GM12864 (cell line): ENCODE measurements around the gene ADGRL2.

Source experiments
- DNase-seq: peaks from one replicate; pipeline ENCODE4 v3.0.0-alpha.2; 2011; ENCODE audit warnings: low read depth
- H3K4me3 ChIP-seq: 2 replicates; pipeline ENCODE4 v1.5.1; 2011; ENCODE audit warnings: mild to moderate bottlenecking, low read depth, low read length, control low read depth
- CTCF ChIP-seq: IDR thresholded peaks from 2 replicates; pipeline ENCODE4 v1.5.1; 2011; ENCODE audit warnings: low read depth, mild to moderate bottlenecking, moderate library complexity, low read length, control low read depth, inconsistent platforms; ENCODE audit errors: missing control alignments

Gene ADGRL2

DNA sequence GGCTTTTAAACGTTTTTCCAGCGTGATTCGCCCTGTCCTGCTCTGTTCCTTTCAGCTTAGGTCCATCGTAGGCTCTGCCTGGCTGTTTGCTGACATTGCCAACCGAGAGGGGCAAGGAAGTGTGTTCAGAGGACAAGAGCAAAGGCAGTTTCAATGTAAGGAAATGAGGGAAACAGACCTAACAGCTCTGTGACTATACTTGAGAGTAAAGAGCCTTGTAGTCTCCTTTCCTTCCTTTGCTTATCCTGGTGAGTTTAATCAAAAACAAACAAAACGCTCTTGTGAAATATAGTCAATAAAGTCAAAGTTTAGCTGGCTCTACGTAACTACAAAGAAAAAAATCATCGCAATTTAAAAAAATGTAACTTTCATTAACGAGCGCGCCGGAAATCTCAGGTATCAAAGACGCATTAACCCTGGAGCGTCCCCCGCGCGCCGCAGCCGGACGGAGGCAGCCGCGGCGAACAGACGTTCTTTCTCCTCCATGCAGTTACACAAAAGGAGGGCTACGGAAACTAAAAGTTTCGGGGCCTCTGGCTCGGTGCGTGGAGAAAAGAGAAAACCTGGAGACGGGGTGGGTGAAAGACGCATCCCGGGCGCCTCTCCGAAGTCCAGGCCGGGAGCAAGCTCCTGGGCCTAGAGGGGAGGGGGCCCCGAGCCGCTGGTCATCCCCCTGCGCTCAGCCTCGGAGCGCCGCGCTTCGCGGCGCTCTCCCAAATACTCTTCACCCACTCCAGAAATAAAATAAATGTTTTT lies 617 bp upstream of the ADGRL2 start:
- H3K4me3 ChIP-seq, result no peak overlapping the region
- TF ChIP-seq CTCF, result no peak
- DNase-seq, result no peak

DNA sequence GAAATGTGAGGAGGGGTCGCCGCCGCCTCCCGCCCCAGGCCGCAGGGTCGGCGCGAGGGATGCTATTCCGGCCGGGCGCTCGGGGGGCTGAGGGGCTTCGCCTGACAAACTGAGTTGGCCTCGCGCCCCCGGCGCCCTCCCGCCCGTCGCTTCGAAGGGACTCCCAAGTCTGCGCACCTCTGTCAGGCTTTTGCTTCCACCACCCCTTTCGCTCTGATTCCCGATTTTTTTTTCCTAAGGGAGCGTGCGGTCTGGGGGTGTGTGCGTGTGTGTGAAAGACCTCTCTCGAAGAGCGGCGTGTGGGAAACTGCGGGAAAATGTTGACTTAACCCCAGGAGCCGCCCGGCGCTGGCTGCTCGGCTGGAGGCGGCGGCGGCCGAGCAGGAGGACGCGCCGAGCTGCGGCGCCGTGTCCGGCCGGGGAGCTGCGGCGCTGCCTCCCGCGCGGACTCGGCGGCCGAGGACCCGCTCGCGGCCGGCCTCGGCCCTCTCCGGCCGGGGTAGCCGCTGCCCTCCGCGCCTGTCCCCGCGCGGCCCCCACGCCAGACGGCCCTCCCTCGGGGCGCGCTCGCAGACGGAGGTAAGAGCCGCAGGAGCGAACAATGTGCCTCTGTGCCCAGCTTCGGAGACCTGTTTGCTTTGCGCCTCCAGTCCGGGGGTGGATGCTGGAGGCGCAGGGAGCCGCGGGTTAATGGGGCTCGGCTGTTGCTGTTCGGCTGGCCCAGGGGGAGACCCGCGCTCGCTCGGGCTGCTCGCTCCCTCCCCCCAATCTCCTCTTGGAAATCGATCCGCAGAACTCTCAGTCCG lies 1.1 kb downstream of the ADGRL2 start:
- no peak for DNase-seq
- TF ChIP-seq CTCF, result no peak
- peak overlapping the region; percentile 4; the same call in 1 of the 2 replicates for H3K4me3 ChIP-seq

- H3K4me3 ChIP-seq, result no peak overlapping the region
- no peak for TF ChIP-seq CTCF
- no peak for DNase-seq
Observed at GRCh38 chr1:81802457-81802706, 1.6 kb downstream of the ADGRL2 start.

DNA sequence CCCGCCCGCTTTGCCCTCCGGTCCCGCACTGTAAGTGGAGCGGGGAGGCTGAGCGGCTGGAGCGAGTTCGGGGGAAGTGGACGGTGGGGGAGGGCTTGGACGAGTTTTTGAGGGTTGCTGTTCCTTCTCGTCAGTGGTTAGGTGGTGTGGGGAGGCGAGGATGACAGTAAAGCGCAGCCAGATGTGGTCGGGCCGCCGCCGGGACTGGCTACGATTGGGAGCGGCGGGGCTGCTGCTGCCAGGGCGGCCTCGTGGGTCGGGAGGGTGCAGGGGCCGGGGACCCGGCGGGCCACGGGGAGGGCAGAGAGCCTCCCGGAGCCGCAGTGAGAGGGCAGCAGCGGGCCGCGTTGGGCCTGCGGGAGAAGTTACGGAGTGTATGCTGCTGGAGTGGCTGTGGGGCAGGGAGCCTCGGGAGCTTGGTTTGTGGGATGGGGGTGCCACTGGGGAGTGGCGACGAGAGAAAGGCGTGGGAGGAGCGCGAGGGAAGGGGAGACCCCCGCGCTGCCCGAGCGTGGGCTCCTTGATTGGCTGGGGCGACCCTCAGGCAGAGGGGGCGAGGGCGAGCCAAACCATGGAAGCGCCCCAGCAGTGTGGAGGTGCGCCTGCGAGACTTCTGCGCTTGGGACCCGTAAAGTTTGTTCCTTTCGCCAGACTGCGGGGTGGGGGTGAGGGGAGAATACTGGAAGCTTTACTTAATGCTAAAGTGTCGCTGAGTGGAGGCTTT lies 2.1 kb downstream of the ADGRL2 start:
- no peak for TF ChIP-seq CTCF
- no peak for DNase-seq
- H3K4me3 ChIP-seq, result no peak overlapping the region

DNA sequence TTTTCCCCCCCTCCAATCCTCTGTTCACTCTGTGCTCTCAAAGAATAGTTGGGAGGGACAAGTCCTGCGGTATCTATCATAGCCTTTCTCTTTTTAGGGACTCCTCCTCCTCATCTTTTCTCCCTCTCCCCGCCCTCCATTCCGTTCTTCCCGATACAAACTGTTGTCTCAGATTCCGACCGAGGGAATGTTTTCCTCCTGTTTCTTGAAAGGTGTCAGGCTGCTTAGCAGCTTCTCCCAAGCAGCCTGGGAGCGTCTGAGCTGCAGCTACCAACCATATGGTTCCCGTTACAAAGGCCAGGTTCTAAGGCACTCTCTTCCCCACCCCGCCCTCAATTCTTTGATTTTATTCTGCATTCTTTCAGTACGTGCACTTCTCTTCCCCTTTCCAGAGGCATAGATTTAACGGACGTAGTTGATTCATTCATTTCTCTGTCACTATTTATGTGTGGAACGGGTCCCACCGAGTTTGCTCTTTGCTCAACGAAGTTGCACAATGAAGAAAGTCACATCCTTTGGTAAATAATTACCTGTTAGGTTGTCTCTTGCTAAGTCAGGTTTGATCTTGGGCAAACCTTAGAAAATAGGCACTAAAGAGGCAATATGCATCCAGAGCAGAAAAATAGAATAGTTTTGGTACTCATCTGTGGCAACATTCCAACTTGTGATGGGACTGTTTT lies 2.8 kb downstream of the ADGRL2 start:
- no peak overlapping the region for H3K4me3 ChIP-seq
- no peak for TF ChIP-seq CTCF
- DNase-seq, result no peak

GRCh38 chr1:81804312-81804711 lies 3.6 kb downstream of the ADGRL2 start:
- TF ChIP-seq CTCF, result no peak
- DNase-seq, result no peak
- H3K4me3 ChIP-seq, result no peak overlapping the region
